Stomach (tissue), 4 donors: ENCODE results near the gene DHRSX.

Experiments
- CTCF ChIP-seq, 7 experiments: fragments of 450-650 bp in 4 of 7; fragments of 200-600 bp in 3 of 7; sonication (generic) in 3 of 7; IDR thresholded peaks; one replicate each; pipeline ENCODE4 v1.5.1; 2016 to 2019; ENCODE audit warnings: antibody characterized with exemption in 7 of 7, control low read depth in 2 of 7, mild to moderate bottlenecking in 1 of 7
- EP300 ChIP-seq: sonication (generic); formaldehyde crosslinking; IDR thresholded peaks from one replicate; pipeline ENCODE4 v1.6.1; 2017; ENCODE audit warnings: antibody characterized with exemption
- POLR2A ChIP-seq, 4 donors: fragments of 450-650 bp; IDR thresholded peaks; one replicate each; pipeline ENCODE4 v1.6.1; 2016; ENCODE audit warnings: antibody characterized with exemption in 4 of 4, control low read depth in 2 of 4, mild to moderate bottlenecking in 1 of 4, moderate library complexity in 1 of 4
- POLR2AphosphoS5 ChIP-seq, 3 donors: sonication (generic); formaldehyde crosslinking; IDR thresholded peaks; one replicate each; pipeline ENCODE4 v1.6.1; 2016; ENCODE audit warnings: antibody characterized with exemption in 3 of 3

- TF ChIP-seq POLR2A (IDR thresholded peaks at IDR 0.05) = no peak
- TF ChIP-seq CTCF (IDR thresholded peaks at IDR 0.05) = no peak
- no peak for TF ChIP-seq EP300
- no peak for TF ChIP-seq POLR2AphosphoS5 (IDR thresholded peaks at IDR 0.05)
Measured at GRCh38 chrX:2242980-2243379, 257.8 kb downstream of the DHRSX start.
